Hepatocyte (in vitro differentiated cells): ENCODE results near the gene ITPR2. TPM values are rescaled to one million over a fixed set of nuclear protein-coding genes. Genes with fewer than 3 reads are reported as not detected.

Experiments
- DNase-seq: peaks from one replicate; pipeline ENCODE4 v3.0.0-alpha.2; 2016; ENCODE audit warnings: low spot score
- H2AFZ ChIP-seq: fragments of 200-600 bp; sonication (generic); 2 replicates; pipeline ENCODE4 v1.6.0; 2016; ENCODE audit warnings: antibody characterized with exemption, mild to moderate bottlenecking
- H3K27ac ChIP-seq: fragments of 200-600 bp; sonication (generic); 2 replicates; pipeline ENCODE4 v1.5.1; 2016; ENCODE audit warnings: mild to moderate bottlenecking
- H3K27me3 ChIP-seq: fragments of 200-600 bp; sonication (generic); 2 replicates; pipeline ENCODE4 v1.6.1; 2016
- H3K36me3 ChIP-seq: fragments of 200-600 bp; sonication (generic); replicated peaks from 2 replicates; pipeline ENCODE4 v1.5.1; 2016; ENCODE audit warnings: low read depth; ENCODE audit not compliant: insufficient read depth
- H3K4me1 ChIP-seq: fragments of 200-600 bp; sonication (generic); 2 replicates; pipeline ENCODE4 v1.5.1; 2016; ENCODE audit warnings: mild to moderate bottlenecking, moderate library complexity; ENCODE audit not compliant: insufficient read depth
- H3K4me2 ChIP-seq: fragments of 200-600 bp; sonication (generic); 2 replicates; pipeline ENCODE4 v1.6.0; 2016
- H3K4me3 ChIP-seq: fragments of 200-600 bp; sonication (generic); 2 replicates; pipeline ENCODE4 v1.5.1; 2016; ENCODE audit warnings: mild to moderate bottlenecking
- H3K79me2 ChIP-seq: fragments of 200-600 bp; sonication (generic); 2 replicates; pipeline ENCODE4 v1.6.0; 2017; ENCODE audit warnings: mild to moderate bottlenecking
- H3K9me2 ChIP-seq: fragments of 200-600 bp; sonication (generic); replicated peaks from 2 replicates; pipeline ENCODE4 v1.6.0; 2017; ENCODE audit warnings: mild to moderate bottlenecking; ENCODE audit not compliant: insufficient read depth
- H3K9me3 ChIP-seq: fragments of 200-600 bp; sonication (generic); 2 replicates; pipeline ENCODE4 v1.5.1; 2016; ENCODE audit warnings: low read depth, mild to moderate bottlenecking
- H4K20me1 ChIP-seq: fragments of 200-600 bp; sonication (generic); 2 replicates; pipeline ENCODE4 v1.6.0; 2016; ENCODE audit warnings: mild to moderate bottlenecking; ENCODE audit not compliant: insufficient read depth, poor library complexity, severe bottlenecking
- CTCF ChIP-seq: fragments of 200-600 bp; sonication (generic); IDR thresholded peaks from 2 replicates; pipeline ENCODE4 v1.5.1; 2016; ENCODE audit warnings: antibody characterized with exemption, mild to moderate bottlenecking; ENCODE audit not compliant: poor library complexity
- EZH2 ChIP-seq: fragments of 200-600 bp; sonication (generic); IDR thresholded peaks from 2 replicates; pipeline ENCODE4 v1.6.1; 2016; ENCODE audit warnings: antibody characterized with exemption, mild to moderate bottlenecking, borderline replicate concordance
- EZH2phosphoT487 ChIP-seq: fragments of 200-600 bp; sonication (generic); IDR thresholded peaks from one replicate; pipeline ENCODE4 v1.6.1; 2018; ENCODE audit warnings: antibody characterized with exemption, mild to moderate bottlenecking, low read depth, moderate library complexity; ENCODE audit not compliant: unreplicated experiment, severe bottlenecking
- WGBS: methylation state at CpG from one replicate; pipeline ENCODE4 v1.1.6; 2016; ENCODE audit warnings: low lambda C conversion rate; ENCODE audit errors: missing lambda C conversion rate; 5-methylcytosine and 5-hydroxymethylcytosine counted together
- polyA plus RNA-seq: library from polyadenylated mRNA; unstranded; fragments of >200 nt; fragmentation: Nextera tagmentation; extraction: Ambion mirVana; gene quantifications from 2 replicates; pipeline ENCODE4 v1.2.1, GENCODE V29; 2016
- total RNA-seq: library from RNA; depleted of rRNA; stranded (reverse); fragments of >200 nt; gene quantifications from 2 replicates; pipeline ENCODE4 v1.2.3, GENCODE V29; 2014

ITPR2 gene
- total and polyA plus RNA-seq, 2 experiments from 2014 or later = 22.0 to 51.4 TPM

- Histone ChIP-seq H3K9me2 (no peaks in the 10 kb centered on the region), H3K27ac (no peak overlapping the region), H3K79me2 (no peaks in the 10 kb centered on the region), H3K4me1 (no peaks in the 10 kb centered on the region), H3K9me3 (no peaks in the 10 kb centered on the region), H2AFZ (no peak overlapping the region), H3K27me3 (no peaks in the 10 kb centered on the region), H3K4me2 (no peak overlapping the region), H3K36me3 (no peaks in the 10 kb centered on the region), H4K20me1 (no peaks in the 10 kb centered on the region), H3K4me3 (no peak overlapping the region)
- no peak for TF ChIP-seq EZH2
- TF ChIP-seq EZH2phosphoT487 = no peak
- no peak for TF ChIP-seq CTCF
- DNase-seq = no peak
- 84% methylated on average over 2 of the region's 2 CpGs for WGBS
Measured at GRCh38 chr12:26612203-26612602, 220.8 kb downstream of the ITPR2 start.

- Histone ChIP-seq H4K20me1 (no peaks in the 10 kb centered on the region), H3K27me3 (no peaks in the 10 kb centered on the region), H3K36me3 (no peaks in the 10 kb centered on the region), H3K9me2 (no peaks in the 10 kb centered on the region), H3K9me3 (no peaks in the 10 kb centered on the region), H3K27ac (no peak overlapping the region), H3K4me2 (no peak overlapping the region), H3K79me2 (no peaks in the 10 kb centered on the region), H3K4me3 (no peak overlapping the region), H2AFZ (no peak overlapping the region), H3K4me1 (no peaks in the 10 kb centered on the region)
- DNase-seq = no peak
- WGBS = 79% methylated on average over 6 of the region's 6 CpGs
- TF ChIP-seq EZH2phosphoT487 (no peak), EZH2 (no peak), CTCF (no peak)
Measured at GRCh38 chr12:26611598-26611997, 221.4 kb downstream of the ITPR2 start.

GRCh38 chr12:26610774-26611173 is 222.2 kb downstream of the ITPR2 start:
- 97% methylated on average over 8 of the region's 8 CpGs for WGBS
- TF ChIP-seq EZH2phosphoT487 (no peak), EZH2 (no peak), CTCF (no peak)
- no peak overlapping the region for H2AFZ ChIP-seq

GRCh38 chr12:26609986-26610385 is 223.0 kb downstream of the ITPR2 start:
- TF ChIP-seq CTCF (no peak), EZH2phosphoT487 (no peak), EZH2 (no peak)
- no peaks in the 10 kb centered on the region for H3K27me3 ChIP-seq
- no peaks in the 10 kb centered on the region for H3K9me3 ChIP-seq
- H3K36me3 ChIP-seq = no peaks in the 10 kb centered on the region
- no peak for DNase-seq
- no peaks in the 10 kb centered on the region for H3K9me2 ChIP-seq
- H3K4me1 ChIP-seq = no peaks in the 10 kb centered on the region
- no peak overlapping the region for H3K4me2 ChIP-seq
- no peak overlapping the region for H3K27ac ChIP-seq
- H3K4me3 ChIP-seq = no peak overlapping the region
- H3K79me2 ChIP-seq = no peaks in the 10 kb centered on the region
- no peak overlapping the region for H2AFZ ChIP-seq
- WGBS = 92% methylated on average over 1 of the region's 1 CpG
- H4K20me1 ChIP-seq = no peaks in the 10 kb centered on the region

More at GRCh38 chr12:26610774-26611173, 222.2 kb downstream of the ITPR2 start:
- no peaks in the 10 kb centered on the region for H3K4me1 ChIP-seq
- H3K9me3 ChIP-seq = no peaks in the 10 kb centered on the region
- no peak overlapping the region for H3K27ac ChIP-seq
- no peaks in the 10 kb centered on the region for H3K79me2 ChIP-seq
- H3K4me2 ChIP-seq = no peak overlapping the region
- no peak overlapping the region for H3K4me3 ChIP-seq
- H4K20me1 ChIP-seq = no peaks in the 10 kb centered on the region
- no peak for DNase-seq
- no peaks in the 10 kb centered on the region for H3K36me3 ChIP-seq
- H3K27me3 ChIP-seq = no peaks in the 10 kb centered on the region
- H3K9me2 ChIP-seq = no peaks in the 10 kb centered on the region
